Esophagus muscularis mucosa (tissue), 4 donors: Measurements from ENCODE around the gene MANSC4. TPM values are rescaled to one million over a fixed set of nuclear protein-coding genes. Genes with fewer than 3 reads are reported as not detected.

Experiments used
- DNase-seq: peaks from one replicate; pipeline ENCODE4 v3.0.0-alpha.2; 2017; ENCODE audit errors: extremely low spot score
- H3K27ac ChIP-seq, 4 donors: fragments of 200-600 bp; sonication (generic); replicated peaks in 1 of 4; 1 replicate in 3 of 4; 2 replicates in 1 of 4; pipeline ENCODE4 v1.5.1; 2016 to 2019; ENCODE audit warnings: mild to moderate bottlenecking in 1 of 4
- H3K27me3 ChIP-seq, 4 donors: fragments of 200-600 bp; sonication (generic); one replicate each; pipeline versions ENCODE4 v1.5.1 to v1.6.0; 2016 to 2019
- H3K36me3 ChIP-seq, 4 donors: fragments of 200-600 bp; sonication (generic); one replicate each; pipeline ENCODE4 v1.5.1; 2016 to 2019
- H3K4me1 ChIP-seq, 4 donors: fragments of 200-600 bp; sonication (generic); one replicate each; pipeline ENCODE4 v1.5.1; 2016 to 2019
- H3K4me3 ChIP-seq, 4 donors: fragments of 200-600 bp; sonication (generic); 1 replicate in 2 of 4; 2 replicates in 2 of 4; pipeline ENCODE4 v1.5.1; 2016 to 2019; ENCODE audit warnings: mild to moderate bottlenecking in 4 of 4, moderate library complexity in 1 of 4
- H3K9me3 ChIP-seq, 4 donors: fragments of 200-600 bp; sonication (generic); 1 replicate in 3 of 4; 2 replicates in 1 of 4; pipeline ENCODE4 v1.5.1; 2016 to 2019
- EP300 ChIP-seq: sonication (generic); formaldehyde crosslinking; IDR thresholded peaks from one replicate; pipeline ENCODE4 v1.6.1; 2017; ENCODE audit warnings: antibody characterized with exemption
- POLR2A ChIP-seq: fragments of 450-650 bp; IDR thresholded peaks from one replicate; pipeline ENCODE4 v1.6.1; 2017; ENCODE audit warnings: antibody characterized with exemption, moderate library complexity, mild to moderate bottlenecking, low read depth
- POLR2AphosphoS5 ChIP-seq, 2 donors: sonication (generic); formaldehyde crosslinking; IDR thresholded peaks; one replicate each; pipeline ENCODE4 v1.6.1; 2017; ENCODE audit warnings: antibody characterized with exemption in 2 of 2
- WGBS: methylation state at CpG from one replicate; pipeline ENCODE4 v1.1.5; 2018; 5-methylcytosine and 5-hydroxymethylcytosine counted together
- intact Hi-C: fragments of 100-400 bp; cut with DNase I; formaldehyde crosslinking; loops from one replicate; pipeline ENCODE4 v1.15.1; 2023
- total RNA-seq, 4 donors: library from RNA; depleted of rRNA; stranded (reverse); fragments of >200 nt; gene quantifications; one replicate each; pipeline versions ENCODE4 v1.1.0 to v1.2.1, GENCODE V29; 2016
- TF ChIP-seq, protein P1 (sequence below), 3 experiments: fragments of 200-600 bp in 2 of 3; fragments of 450-650 bp in 1 of 3; sonication (generic) in 2 of 3; IDR thresholded peaks; one replicate each; pipeline ENCODE4 v1.5.1; 2017 to 2019; ENCODE audit warnings: antibody characterized with exemption in 3 of 3, mild to moderate bottlenecking in 2 of 3, moderate library complexity in 1 of 3

The MANSC4 gene
- total RNA-seq, 4 donors from 2014 or later: 0.39 TPM; not detected in 3

DNA sequence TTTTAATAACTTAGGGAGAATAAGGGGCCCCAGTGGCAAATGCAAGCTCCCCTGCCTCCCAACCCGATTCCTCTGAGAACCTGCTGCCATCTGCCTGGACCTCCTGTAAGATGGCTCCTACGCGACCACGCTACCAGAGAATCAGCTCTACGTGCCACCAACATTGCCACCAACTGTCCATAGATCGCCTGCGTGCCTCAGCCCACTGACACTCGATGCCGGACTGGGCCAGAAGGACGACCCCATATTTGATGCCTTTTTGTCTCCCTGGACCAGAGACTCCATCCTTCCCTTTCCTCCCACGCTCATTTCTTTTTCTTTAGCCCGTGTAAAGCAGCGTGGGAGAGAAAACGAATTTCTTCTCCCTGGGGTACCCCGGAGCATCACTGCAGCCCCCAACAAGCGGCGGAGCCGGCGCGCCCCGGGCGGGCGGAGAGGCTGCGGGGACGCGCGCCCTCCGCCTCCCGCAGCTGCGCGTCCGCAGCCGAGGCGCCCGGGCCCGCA lies 568 bp downstream of the MANSC4 start:
- H3K27ac ChIP-seq: peak overlapping the region; percentile 95 to 97 (median 96)
- no peaks in the 10 kb centered on the region for H3K9me3 ChIP-seq
- TF ChIP-seq POLR2AphosphoS5 (IDR thresholded peaks at IDR 0.05) (no peak), EP300 (no peak), POLR2A (no peak)
- TF ChIP-seq, protein P1, sequence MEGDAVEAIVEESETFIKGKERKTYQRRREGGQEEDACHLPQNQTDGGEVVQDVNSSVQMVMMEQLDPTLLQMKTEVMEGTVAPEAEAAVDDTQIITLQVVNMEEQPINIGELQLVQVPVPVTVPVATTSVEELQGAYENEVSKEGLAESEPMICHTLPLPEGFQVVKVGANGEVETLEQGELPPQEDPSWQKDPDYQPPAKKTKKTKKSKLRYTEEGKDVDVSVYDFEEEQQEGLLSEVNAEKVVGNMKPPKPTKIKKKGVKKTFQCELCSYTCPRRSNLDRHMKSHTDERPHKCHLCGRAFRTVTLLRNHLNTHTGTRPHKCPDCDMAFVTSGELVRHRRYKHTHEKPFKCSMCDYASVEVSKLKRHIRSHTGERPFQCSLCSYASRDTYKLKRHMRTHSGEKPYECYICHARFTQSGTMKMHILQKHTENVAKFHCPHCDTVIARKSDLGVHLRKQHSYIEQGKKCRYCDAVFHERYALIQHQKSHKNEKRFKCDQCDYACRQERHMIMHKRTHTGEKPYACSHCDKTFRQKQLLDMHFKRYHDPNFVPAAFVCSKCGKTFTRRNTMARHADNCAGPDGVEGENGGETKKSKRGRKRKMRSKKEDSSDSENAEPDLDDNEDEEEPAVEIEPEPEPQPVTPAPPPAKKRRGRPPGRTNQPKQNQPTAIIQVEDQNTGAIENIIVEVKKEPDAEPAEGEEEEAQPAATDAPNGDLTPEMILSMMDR (IDR thresholded peaks at IDR 0.05): no peak
- H3K36me3 ChIP-seq: no peaks in the 10 kb centered on the region
- H3K4me3 ChIP-seq: peak overlapping the region; percentile 88 to 90 (median 88)
- intact Hi-C loops: no loop called here
- WGBS: 0% methylated on average over 17 of the region's 36 CpGs
- peaks cover 17 to 51% (median 46%) of the 10 kb centered on the region in 4 donors for H3K4me1 ChIP-seq
- no peak for DNase-seq
- H3K27me3 ChIP-seq: no peaks in the 10 kb centered on the region

DNA sequence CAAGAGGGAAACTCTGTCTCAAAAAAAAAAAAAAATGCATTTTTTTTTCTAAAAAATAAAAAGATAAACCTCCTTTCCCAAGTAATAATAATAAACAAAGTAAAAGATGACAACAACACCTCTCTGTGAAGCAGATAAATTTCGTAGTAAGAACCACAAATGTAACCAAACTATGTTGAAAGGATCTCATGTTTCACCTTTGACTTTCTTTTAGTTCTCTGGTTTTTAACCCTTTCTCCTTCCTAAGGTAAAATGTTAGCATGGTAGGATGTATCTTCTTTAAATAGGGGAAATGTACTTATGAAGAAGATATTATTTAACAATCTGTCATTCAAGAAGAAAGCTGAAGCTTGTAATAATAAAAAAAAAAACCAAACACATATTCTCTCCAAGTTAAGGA lies 1.8 kb downstream of the MANSC4 start:
- Histone ChIP-seq H3K9me3 (no peaks in the 10 kb centered on the region), H3K27ac (no peak overlapping the region), H3K4me1 (peaks cover 17 to 38% (median 34%) of the 10 kb centered on the region in 4 donors), H3K36me3 (no peaks in the 10 kb centered on the region), H3K4me3 (no peak overlapping the region), H3K27me3 (no peaks in the 10 kb centered on the region)
- TF ChIP-seq POLR2AphosphoS5 (IDR thresholded peaks at IDR 0.05) (no peak), POLR2A (no peak), EP300 (no peak)
- TF ChIP-seq, protein P1 (IDR thresholded peaks at IDR 0.05): no peak
- intact Hi-C loops: no loop called here
- WGBS: 60% methylated on average over 1 of the region's 1 CpG
- DNase-seq: no peak

DNA sequence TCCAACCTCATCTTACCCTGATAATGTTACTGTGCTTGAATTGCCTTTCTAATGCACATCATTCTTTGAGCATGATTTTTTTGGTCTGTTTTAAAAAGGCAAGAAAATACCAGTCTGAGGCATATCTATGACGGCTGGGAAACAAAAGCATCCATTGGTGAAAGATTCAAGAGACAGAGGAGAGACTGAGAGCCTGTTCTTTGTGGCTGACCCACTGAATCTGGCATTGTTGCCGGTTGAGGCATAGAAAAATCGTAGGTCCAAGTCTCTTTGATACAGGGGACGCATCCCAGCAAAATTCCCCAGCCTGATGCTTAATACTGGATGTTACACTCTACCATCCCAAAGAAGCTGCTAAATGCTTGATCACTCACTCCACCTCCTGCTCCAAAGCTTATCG lies 2.9 kb downstream of the MANSC4 start:
- no peaks in the 10 kb centered on the region for H3K36me3 ChIP-seq
- no peaks in the 10 kb centered on the region for H3K27me3 ChIP-seq
- no peaks in the 10 kb centered on the region for H3K9me3 ChIP-seq
- H3K4me1 ChIP-seq: peaks cover 12 to 27% (median 24%) of the 10 kb centered on the region in 4 donors
- whole genome bisulfite sequencing: 85% methylated on average over 5 of the region's 5 CpGs
- H3K4me3 ChIP-seq: no peak overlapping the region
- no peak overlapping the region for H3K27ac ChIP-seq
- intact Hi-C loops: no loop called here
- TF ChIP-seq EP300: no peak
- TF ChIP-seq POLR2AphosphoS5 (IDR thresholded peaks at IDR 0.05): no peak
- TF ChIP-seq, protein P1 (IDR thresholded peaks at IDR 0.05): no peak
- TF ChIP-seq POLR2A: no peak
- DNase-seq: no peak

DNA sequence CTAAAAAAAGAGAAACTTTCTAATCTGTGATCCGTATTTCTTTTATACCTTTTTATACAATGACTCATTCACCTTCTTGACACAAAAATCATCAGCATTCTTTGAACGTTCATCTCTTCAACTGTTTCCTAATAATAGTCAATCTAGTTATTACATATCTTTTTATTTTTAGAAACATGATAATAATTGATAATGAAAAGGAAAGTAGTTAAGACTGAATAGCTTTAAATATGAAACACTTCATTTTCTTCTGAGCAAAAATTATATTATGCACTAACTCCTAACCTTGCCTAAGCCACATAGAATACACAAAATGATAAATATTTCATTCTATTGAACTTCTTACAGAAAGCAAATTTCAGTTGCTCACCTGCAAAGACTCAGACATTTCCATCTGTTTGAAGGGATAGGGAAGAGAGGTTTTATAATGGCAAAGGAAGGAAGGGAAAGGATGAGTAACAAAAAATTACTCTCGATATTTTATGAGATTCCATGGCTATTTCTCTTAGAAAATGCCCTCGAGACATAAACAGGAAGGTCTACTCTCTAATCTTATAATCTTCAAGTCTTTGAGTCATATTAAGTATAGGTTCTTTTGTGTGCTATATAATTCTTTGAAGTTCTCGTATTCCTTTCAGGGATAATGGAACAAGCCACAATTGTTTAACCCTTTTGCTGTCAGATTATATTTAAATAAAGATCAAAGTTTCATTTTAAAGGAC lies 7.5 kb downstream of the MANSC4 start:
- Histone ChIP-seq H3K4me1 (no peaks in the 10 kb centered on the region), H3K27me3 (no peaks in the 10 kb centered on the region), H3K9me3 (no peaks in the 10 kb centered on the region), H3K27ac (no peak overlapping the region), H3K36me3 (no peaks in the 10 kb centered on the region), H3K4me3 (no peak overlapping the region)
- no peak for TF ChIP-seq POLR2A
- TF ChIP-seq EP300: no peak
- TF ChIP-seq, protein P1 (IDR thresholded peaks at IDR 0.05): no peak
- no peak for TF ChIP-seq POLR2AphosphoS5 (IDR thresholded peaks at IDR 0.05)
- intact Hi-C loops: no loop called here
- WGBS: 69% methylated on average over 5 of the region's 5 CpGs
- DNase-seq: no peak
